ENCODE data around the gene AIMP1.

- TF ChIP-seq, protein P1, sequence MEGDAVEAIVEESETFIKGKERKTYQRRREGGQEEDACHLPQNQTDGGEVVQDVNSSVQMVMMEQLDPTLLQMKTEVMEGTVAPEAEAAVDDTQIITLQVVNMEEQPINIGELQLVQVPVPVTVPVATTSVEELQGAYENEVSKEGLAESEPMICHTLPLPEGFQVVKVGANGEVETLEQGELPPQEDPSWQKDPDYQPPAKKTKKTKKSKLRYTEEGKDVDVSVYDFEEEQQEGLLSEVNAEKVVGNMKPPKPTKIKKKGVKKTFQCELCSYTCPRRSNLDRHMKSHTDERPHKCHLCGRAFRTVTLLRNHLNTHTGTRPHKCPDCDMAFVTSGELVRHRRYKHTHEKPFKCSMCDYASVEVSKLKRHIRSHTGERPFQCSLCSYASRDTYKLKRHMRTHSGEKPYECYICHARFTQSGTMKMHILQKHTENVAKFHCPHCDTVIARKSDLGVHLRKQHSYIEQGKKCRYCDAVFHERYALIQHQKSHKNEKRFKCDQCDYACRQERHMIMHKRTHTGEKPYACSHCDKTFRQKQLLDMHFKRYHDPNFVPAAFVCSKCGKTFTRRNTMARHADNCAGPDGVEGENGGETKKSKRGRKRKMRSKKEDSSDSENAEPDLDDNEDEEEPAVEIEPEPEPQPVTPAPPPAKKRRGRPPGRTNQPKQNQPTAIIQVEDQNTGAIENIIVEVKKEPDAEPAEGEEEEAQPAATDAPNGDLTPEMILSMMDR (IDR thresholded peaks at IDR 0.05): no peak
- TF ChIP-seq POLR2A (IDR thresholded peaks at IDR 0.05): no peak
These were observed 23.1 kb downstream of the AIMP1 start for GRCh38 chr4:106339431-106339830.
